SU-DHL-6 (cell line): ENCODE data around the gene KAT6B.

ENCODE experiments used
- EZH2phosphoT487 ChIP-seq: fragments of 200-600 bp; sonication (generic), shearing (Covaris generic); conservative IDR thresholded peaks from 2 replicates; pipeline ENCODE4 v1.6.1; 2018; ENCODE audit warnings: mild to moderate bottlenecking, antibody characterized with exemption, low read length, moderate library complexity, mixed read lengths
- TF ChIP-seq, protein P1 (sequence below): fragments of 200-600 bp; sonication (generic); IDR thresholded peaks from one replicate; pipeline ENCODE4 v1.5.1; 2017; ENCODE audit warnings: antibody characterized with exemption, mild to moderate bottlenecking, low read length, moderate library complexity; ENCODE audit not compliant: insufficient read depth, poor library complexity, severe bottlenecking

DNA sequence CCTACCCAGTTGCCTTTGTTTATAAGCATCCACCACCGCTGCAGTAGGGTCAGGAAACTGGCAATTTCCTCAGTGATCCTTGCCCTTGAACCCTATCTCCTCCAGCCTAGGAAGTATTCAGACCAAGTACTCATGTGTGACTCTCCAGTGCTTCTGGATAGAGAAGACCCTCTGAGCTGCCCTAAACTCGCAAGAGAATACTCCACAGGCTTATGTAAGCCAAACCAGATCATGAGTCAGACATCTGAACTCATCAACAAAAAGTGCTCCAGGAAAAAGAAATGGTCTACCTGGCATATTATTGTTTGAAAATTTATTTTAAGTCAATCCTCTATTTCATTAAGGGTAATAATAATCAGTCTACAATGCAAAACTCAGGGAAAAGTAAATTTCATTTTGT is 101.3 kb downstream of the KAT6B start:
- TF ChIP-seq, protein P1, sequence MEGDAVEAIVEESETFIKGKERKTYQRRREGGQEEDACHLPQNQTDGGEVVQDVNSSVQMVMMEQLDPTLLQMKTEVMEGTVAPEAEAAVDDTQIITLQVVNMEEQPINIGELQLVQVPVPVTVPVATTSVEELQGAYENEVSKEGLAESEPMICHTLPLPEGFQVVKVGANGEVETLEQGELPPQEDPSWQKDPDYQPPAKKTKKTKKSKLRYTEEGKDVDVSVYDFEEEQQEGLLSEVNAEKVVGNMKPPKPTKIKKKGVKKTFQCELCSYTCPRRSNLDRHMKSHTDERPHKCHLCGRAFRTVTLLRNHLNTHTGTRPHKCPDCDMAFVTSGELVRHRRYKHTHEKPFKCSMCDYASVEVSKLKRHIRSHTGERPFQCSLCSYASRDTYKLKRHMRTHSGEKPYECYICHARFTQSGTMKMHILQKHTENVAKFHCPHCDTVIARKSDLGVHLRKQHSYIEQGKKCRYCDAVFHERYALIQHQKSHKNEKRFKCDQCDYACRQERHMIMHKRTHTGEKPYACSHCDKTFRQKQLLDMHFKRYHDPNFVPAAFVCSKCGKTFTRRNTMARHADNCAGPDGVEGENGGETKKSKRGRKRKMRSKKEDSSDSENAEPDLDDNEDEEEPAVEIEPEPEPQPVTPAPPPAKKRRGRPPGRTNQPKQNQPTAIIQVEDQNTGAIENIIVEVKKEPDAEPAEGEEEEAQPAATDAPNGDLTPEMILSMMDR, result no peak
- no peak for TF ChIP-seq EZH2phosphoT487
